HCT116 (cell line): ENCODE measurements around the gene PRKCA.

Experiments
- CTCF ChIP-seq, 3 experiments: fragments of 200-600 bp in 1 of 3; sonication (generic) in 1 of 3; IDR thresholded peaks in 2 of 3; conservative IDR thresholded peaks in 1 of 3; 2 replicates each; pipeline ENCODE4 v1.5.1; 2012 to 2017; ENCODE audit warnings: low read depth in 2 of 3, low read length in 2 of 3, antibody characterized with exemption in 1 of 3, borderline replicate concordance in 1 of 3, control low read depth in 1 of 3, mild to moderate bottlenecking in 1 of 3, mixed read lengths in 1 of 3, mixed run types in 1 of 3, moderate library complexity in 1 of 3; ENCODE audit not compliant: insufficient read depth in 1 of 3
- POLR2A ChIP-seq: IDR thresholded peaks from 2 replicates; pipeline ENCODE4 v1.7.0; 2011; ENCODE audit warnings: borderline replicate concordance; ENCODE audit not compliant: insufficient read depth, insufficient read length; ENCODE audit errors: extremely low read depth
- ZBTB33 ChIP-seq: IDR thresholded peaks from 2 replicates; pipeline ENCODE4 v1.6.1; 2011; ENCODE audit warnings: mild to moderate bottlenecking, low read length, moderate library complexity; ENCODE audit not compliant: insufficient replicate concordance; ENCODE audit errors: extremely low read depth

- TF ChIP-seq ZBTB33 (no peak), CTCF (IDR thresholded peaks at IDR 0.05 in 2 of 3, conservative IDR thresholded peaks at IDR 0.05 in 1 of 3; ENCODE audit: borderline replicate concordance in 1 of 3, insufficient read depth in 1 of 3, low read depth in 2 of 3, low read length in 2 of 3) (no peak), POLR2A (no peak)
Observed at GRCh38 chr17:66444031-66444430, 141.6 kb downstream of the PRKCA start.
